SU-DHL-6 (cell line): ENCODE data around the gene SVOPL.

Experiments used
- H2AFZ ChIP-seq: fragments of 200-600 bp; sonication (generic); 2 replicates; pipeline ENCODE4 v1.6.1; 2014; ENCODE audit warnings: low read depth, mild to moderate bottlenecking, moderate library complexity, mixed read lengths, antibody characterized with exemption, low read length; ENCODE audit not compliant: severe bottlenecking
- H3F3A ChIP-seq: fragments of 200-600 bp; shearing (Covaris generic); 2 replicates; pipeline ENCODE4 v1.6.0; 2016; ENCODE audit warnings: antibody characterized with exemption, mild to moderate bottlenecking; ENCODE audit not compliant: insufficient read depth
- H3K27ac ChIP-seq: fragments of 200-600 bp; sonication (generic); 2 replicates; pipeline ENCODE4 v1.5.1; 2016; ENCODE audit warnings: low read depth, mild to moderate bottlenecking, low read length, moderate library complexity, mixed read lengths
- H3K27me3 ChIP-seq: fragments of 200-600 bp; sonication (generic), shearing (Covaris generic); 2 replicates; pipeline ENCODE4 v1.6.0; 2014; ENCODE audit warnings: mild to moderate bottlenecking, low read length
- H3K36me3 ChIP-seq: fragments of 200-600 bp; sonication (generic); 2 replicates; pipeline ENCODE4 v1.6.1; 2014; ENCODE audit warnings: mild to moderate bottlenecking, low read length, mixed read lengths
- H3K4me2 ChIP-seq: fragments of 300-600, 200-600 bp; shearing (Covaris generic), sonication (generic); 2 replicates; pipeline ENCODE4 v1.6.0; 2014; ENCODE audit warnings: low read length, low read depth, mild to moderate bottlenecking; ENCODE audit not compliant: poor library complexity, severe bottlenecking
- H3K4me3 ChIP-seq: fragments of 200-600 bp; sonication (generic); 2 replicates; pipeline ENCODE4 v1.5.1; 2014; ENCODE audit warnings: antibody characterized with exemption, low read length, mild to moderate bottlenecking, mixed read lengths; ENCODE audit not compliant: insufficient read depth, poor library complexity, severe bottlenecking
- H3K79me2 ChIP-seq: fragments of 200-600 bp; sonication (generic); 2 replicates; pipeline ENCODE4 v1.6.1; 2014; ENCODE audit warnings: mild to moderate bottlenecking, low read length, moderate library complexity; ENCODE audit not compliant: insufficient read depth
- H3K9ac ChIP-seq: fragments of 200-600 bp; sonication (generic); 2 replicates; pipeline ENCODE4 v1.7.0; 2014; ENCODE audit warnings: mild to moderate bottlenecking, low read length
- H3K9me2 ChIP-seq: fragments of 200-600 bp; sonication (generic); replicated peaks from 2 replicates; pipeline ENCODE4 v1.6.1; 2014; ENCODE audit warnings: low read length; ENCODE audit not compliant: insufficient read depth
- H3K9me3 ChIP-seq: fragments of 200-600 bp; sonication (generic); 2 replicates; pipeline ENCODE4 v1.6.1; 2014; ENCODE audit warnings: low read length, mixed read lengths; ENCODE audit not compliant: insufficient read depth
- H4K20me1 ChIP-seq: fragments of 200-600 bp; sonication (generic); 2 replicates; pipeline ENCODE4 v1.6.1; 2014; ENCODE audit warnings: low read depth, mild to moderate bottlenecking, antibody characterized with exemption, low read length, moderate library complexity, mixed read lengths
- EZH2phosphoT487 ChIP-seq: fragments of 200-600 bp; sonication (generic), shearing (Covaris generic); conservative IDR thresholded peaks from 2 replicates; pipeline ENCODE4 v1.6.1; 2018; ENCODE audit warnings: mild to moderate bottlenecking, antibody characterized with exemption, low read length, moderate library complexity, mixed read lengths
- TF ChIP-seq, protein P1 (sequence below): fragments of 200-600 bp; sonication (generic); IDR thresholded peaks from one replicate; pipeline ENCODE4 v1.5.1; 2017; ENCODE audit warnings: antibody characterized with exemption, mild to moderate bottlenecking, low read length, moderate library complexity; ENCODE audit not compliant: insufficient read depth, poor library complexity, severe bottlenecking

SVOPL gene

DNA sequence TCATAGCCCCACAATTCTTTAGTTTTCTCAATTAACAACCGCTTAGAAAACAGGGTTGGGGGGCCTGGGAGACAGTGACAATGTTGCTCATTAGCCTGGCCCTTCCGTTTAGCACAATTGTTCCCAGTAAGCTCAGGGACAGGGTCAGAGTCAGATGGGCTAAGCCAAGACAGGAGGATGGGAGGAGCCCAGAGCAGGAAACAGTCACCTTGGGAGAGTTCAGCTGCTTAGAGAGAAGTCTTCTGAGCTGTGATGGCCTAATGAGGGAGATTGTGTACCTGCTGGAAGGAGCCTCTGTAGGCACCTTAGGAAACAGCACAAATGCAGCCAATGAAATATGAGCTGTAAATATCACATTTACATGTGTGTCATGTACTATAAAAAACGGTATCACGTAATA is 35.9 kb downstream of the SVOPL start:
- no peak overlapping the region for H3K4me3 ChIP-seq
- H3K27me3 ChIP-seq = no peaks in the 10 kb centered on the region
- H3F3A ChIP-seq = no peaks in the 10 kb centered on the region
- no peaks in the 10 kb centered on the region for H3K36me3 ChIP-seq
- H3K9me2 ChIP-seq = no peaks in the 10 kb centered on the region
- H3K9me3 ChIP-seq = no peaks in the 10 kb centered on the region
- no peaks in the 10 kb centered on the region for H3K79me2 ChIP-seq
- no peaks in the 10 kb centered on the region for H4K20me1 ChIP-seq
- no peak for TF ChIP-seq EZH2phosphoT487
- TF ChIP-seq, protein P1, sequence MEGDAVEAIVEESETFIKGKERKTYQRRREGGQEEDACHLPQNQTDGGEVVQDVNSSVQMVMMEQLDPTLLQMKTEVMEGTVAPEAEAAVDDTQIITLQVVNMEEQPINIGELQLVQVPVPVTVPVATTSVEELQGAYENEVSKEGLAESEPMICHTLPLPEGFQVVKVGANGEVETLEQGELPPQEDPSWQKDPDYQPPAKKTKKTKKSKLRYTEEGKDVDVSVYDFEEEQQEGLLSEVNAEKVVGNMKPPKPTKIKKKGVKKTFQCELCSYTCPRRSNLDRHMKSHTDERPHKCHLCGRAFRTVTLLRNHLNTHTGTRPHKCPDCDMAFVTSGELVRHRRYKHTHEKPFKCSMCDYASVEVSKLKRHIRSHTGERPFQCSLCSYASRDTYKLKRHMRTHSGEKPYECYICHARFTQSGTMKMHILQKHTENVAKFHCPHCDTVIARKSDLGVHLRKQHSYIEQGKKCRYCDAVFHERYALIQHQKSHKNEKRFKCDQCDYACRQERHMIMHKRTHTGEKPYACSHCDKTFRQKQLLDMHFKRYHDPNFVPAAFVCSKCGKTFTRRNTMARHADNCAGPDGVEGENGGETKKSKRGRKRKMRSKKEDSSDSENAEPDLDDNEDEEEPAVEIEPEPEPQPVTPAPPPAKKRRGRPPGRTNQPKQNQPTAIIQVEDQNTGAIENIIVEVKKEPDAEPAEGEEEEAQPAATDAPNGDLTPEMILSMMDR = no peak
- no peak overlapping the region for H2AFZ ChIP-seq
- no peak overlapping the region for H3K27ac ChIP-seq
- no peak overlapping the region for H3K4me2 ChIP-seq
- H3K9ac ChIP-seq = no peak overlapping the region

GRCh38 chr7:138663725-138664710 is 37.1 kb downstream of the SVOPL start:
- TF ChIP-seq, protein P1 = no peak
- no peak for TF ChIP-seq EZH2phosphoT487
- Histone ChIP-seq H3K4me3 (no peak overlapping the region), H3F3A (no peaks in the 10 kb centered on the region), H3K36me3 (no peaks in the 10 kb centered on the region), H3K9ac (no peak overlapping the region), H3K9me2 (no peaks in the 10 kb centered on the region), H3K9me3 (no peaks in the 10 kb centered on the region), H3K4me2 (no peak overlapping the region), H3K27me3 (no peaks in the 10 kb centered on the region), H3K79me2 (no peaks in the 10 kb centered on the region), H4K20me1 (no peaks in the 10 kb centered on the region), H2AFZ (no peak overlapping the region), H3K27ac (no peak overlapping the region)

- no peak overlapping the region for H3K4me3 ChIP-seq
- H3K79me2 ChIP-seq = no peaks in the 10 kb centered on the region
- H3K27ac ChIP-seq = no peak overlapping the region
- TF ChIP-seq EZH2phosphoT487 = no peak
- TF ChIP-seq, protein P1 = no peak
- no peak overlapping the region for H2AFZ ChIP-seq
- no peaks in the 10 kb centered on the region for H4K20me1 ChIP-seq
- no peak overlapping the region for H3K4me2 ChIP-seq
- H3K9me3 ChIP-seq = no peaks in the 10 kb centered on the region
- H3F3A ChIP-seq = no peaks in the 10 kb centered on the region
- no peaks in the 10 kb centered on the region for H3K9me2 ChIP-seq
- H3K9ac ChIP-seq = no peak overlapping the region
- no peaks in the 10 kb centered on the region for H3K36me3 ChIP-seq
- H3K27me3 ChIP-seq = no peaks in the 10 kb centered on the region
Observed at GRCh38 chr7:138662991-138663320, 38.2 kb downstream of the SVOPL start.
